ENCODE measurements around the gene MAGEF1.

Gene MAGEF1

GRCh38 chr3:184715943-184716621 lies 4.2 kb upstream of the MAGEF1 start:
- TF ChIP-seq SIN3A (IDR thresholded peaks at IDR 0.05; ENCODE audit: borderline replicate concordance, insufficient read depth, low read length) (no peak), TAF1 (IDR thresholded peaks at IDR 0.05; ENCODE audit: borderline replicate concordance, insufficient read depth, low read length) (no peak), FOXP2 (optimal IDR thresholded peaks at IDR 0.05; ENCODE audit: borderline replicate concordance, extremely low read depth, extremely low read length, insufficient read depth) (no peak), POLR2AphosphoS5 (IDR thresholded peaks at IDR 0.05; ENCODE audit: low read depth, low read length) (no peak), REST (IDR thresholded peaks at IDR 0.05; ENCODE audit: insufficient read depth in 1 of 2, low read depth in 2 of 2, low read length in 2 of 2) (no peak)

GRCh38 chr3:184713521-184713920 lies 1.7 kb upstream of the MAGEF1 start:
- TF ChIP-seq REST (IDR thresholded peaks at IDR 0.05; ENCODE audit: insufficient read depth in 1 of 2, low read depth in 2 of 2, low read length in 2 of 2) (no peak), POLR2AphosphoS5 (IDR thresholded peaks at IDR 0.05; ENCODE audit: low read depth, low read length) (no peak), SIN3A (IDR thresholded peaks at IDR 0.05; ENCODE audit: borderline replicate concordance, insufficient read depth, low read length) (no peak), TAF1 (IDR thresholded peaks at IDR 0.05; ENCODE audit: borderline replicate concordance, insufficient read depth, low read length) (no peak), FOXP2 (optimal IDR thresholded peaks at IDR 0.05; ENCODE audit: borderline replicate concordance, extremely low read depth, extremely low read length, insufficient read depth) (no peak)

GRCh38 chr3:184713040-184713355 lies 1.1 kb upstream of the MAGEF1 start:
- TF ChIP-seq SIN3A (IDR thresholded peaks at IDR 0.05; ENCODE audit: borderline replicate concordance, insufficient read depth, low read length), result no peak
- no peak for TF ChIP-seq FOXP2 (optimal IDR thresholded peaks at IDR 0.05; ENCODE audit: borderline replicate concordance, extremely low read depth, extremely low read length, insufficient read depth)
- TF ChIP-seq TAF1 (IDR thresholded peaks at IDR 0.05; ENCODE audit: borderline replicate concordance, insufficient read depth, low read length), result no peak
- no peak for TF ChIP-seq POLR2AphosphoS5 (IDR thresholded peaks at IDR 0.05; ENCODE audit: low read depth, low read length)
- no peak for TF ChIP-seq REST (IDR thresholded peaks at IDR 0.05; ENCODE audit: insufficient read depth in 1 of 2, low read depth in 2 of 2, low read length in 2 of 2)

- TF ChIP-seq POLR2AphosphoS5 (IDR thresholded peaks at IDR 0.05; ENCODE audit: low read depth, low read length), result no peak
- no peak for TF ChIP-seq SIN3A (IDR thresholded peaks at IDR 0.05; ENCODE audit: borderline replicate concordance, insufficient read depth, low read length)
- TF ChIP-seq FOXP2 (optimal IDR thresholded peaks at IDR 0.05; ENCODE audit: borderline replicate concordance, extremely low read depth, extremely low read length, insufficient read depth), result no peak
- no peak for TF ChIP-seq TAF1 (IDR thresholded peaks at IDR 0.05; ENCODE audit: borderline replicate concordance, insufficient read depth, low read length)
- no peak for TF ChIP-seq REST (IDR thresholded peaks at IDR 0.05; ENCODE audit: insufficient read depth in 1 of 2, low read depth in 2 of 2, low read length in 2 of 2)
Measured at GRCh38 chr3:184712248-184713039, 580 bp upstream of the MAGEF1 start.
